K562 (cell line): ENCODE data around the gene DXO. TPM values are rescaled to one million over a fixed set of nuclear protein-coding genes. Genes with fewer than 3 reads are reported as not detected.

Source experiments
- ATAC-seq: fragments of 200-7000 bp; cut with Tn5 transposase; 3 replicates; pipeline ENCODE4 v1.9.1; 2020; ENCODE audit warnings: moderate library complexity
- BruUV-seq: library from RNA; stranded (reverse); fragments of 400-500 nt; replicated peaks from 2 replicates; lab custom pipeline; 2021; lab: Mats Ljungman, UMichigan
- CTCF ChIA-PET: fragments of 300-600 bp; formaldehyde crosslinking; extraction: SDS; loops from one replicate; lab custom pipeline; 2021; ENCODE audit warnings: low intra/inter-chr PET ratio; lab: Yijun Ruan, JAX
- POLR2A ChIA-PET: fragments of 300-600, 350-650 bp; sonication (Branson Sonifier 250); formaldehyde crosslinking; extraction: SDS; loops from one replicate; lab custom pipeline; 2021; ENCODE audit warnings: antibody characterized with exemption, inconsistent platforms; lab: Yijun Ruan, JAX
- DNase-seq, 4 experiments: peaks; one replicate each; pipeline versions ENCODE4 v3.0.0 to v3.0.0-alpha.2; 2011 to 2018; ENCODE audit warnings: low spot score in 3 of 4, mixed read lengths in 3 of 4; ENCODE audit errors: extremely low read depth in 1 of 4
- FAIRE-seq: peaks from 2 replicates; lab custom pipeline; 2011; peaks lifted over from hg19 to GRCh38; lab: Jason Lieb, UNC
- H2AFZ ChIP-seq: 2 replicates; pipeline ENCODE4 v1.6.0; 2011; ENCODE audit warnings: low read depth, low read length, control low read depth, inconsistent platforms
- H3K27ac ChIP-seq: fragments of 200-600 bp; 3 replicates; pipeline ENCODE4 v1.8.0; 2011; ENCODE audit warnings: low read depth, mild to moderate bottlenecking, control low read depth, inconsistent platforms, low read length, moderate library complexity, mixed read lengths; ENCODE audit errors: extremely low read depth
- H3K27me3 ChIP-seq, 2 experiments: fragments of 300-600 bp in 1 of 2; 2 replicates in 1 of 2; 3 replicates in 1 of 2; pipeline versions ENCODE4 v1.6.0 to v1.8.0; 2011; ENCODE audit warnings: inconsistent platforms in 2 of 2, low read length in 2 of 2, mild to moderate bottlenecking in 1 of 2, mixed read lengths in 1 of 2, moderate library complexity in 1 of 2; ENCODE audit not compliant: control insufficient read depth in 2 of 2, insufficient read depth in 2 of 2
- H3K36me3 ChIP-seq: fragments of 300-600 bp; 3 replicates; pipeline ENCODE4 v1.8.0; 2011; ENCODE audit warnings: mild to moderate bottlenecking, low read length, inconsistent platforms; ENCODE audit not compliant: control insufficient read depth, insufficient read depth
- H3K4me1 ChIP-seq, 2 experiments: fragments of 200-600 bp in 1 of 2; replicated peaks in 1 of 2; 2 replicates in 1 of 2; 3 replicates in 1 of 2; pipeline versions ENCODE4 v1.5.1 to v1.8.0; 2011; ENCODE audit warnings: inconsistent platforms in 2 of 2, low read length in 2 of 2, mild to moderate bottlenecking in 1 of 2, mixed read lengths in 1 of 2, moderate library complexity in 1 of 2; ENCODE audit not compliant: control insufficient read depth in 2 of 2, insufficient read depth in 2 of 2
- H3K4me2 ChIP-seq: 2 replicates; pipeline ENCODE4 v1.6.1; 2011; ENCODE audit warnings: low read length, control low read depth, inconsistent platforms, mixed read lengths; ENCODE audit not compliant: insufficient read depth
- H3K4me3 ChIP-seq: fragments of 200-600 bp; sonication (generic), shearing (Covaris generic); 2 replicates; pipeline ENCODE4 v1.5.1; 2016; ENCODE audit warnings: control low read depth, inconsistent platforms
- H3K79me2 ChIP-seq: fragments of 200-600 bp; 3 replicates; pipeline ENCODE4 v1.8.0; 2011; ENCODE audit warnings: low read length, inconsistent platforms; ENCODE audit not compliant: control insufficient read depth, insufficient read depth
- H3K9ac ChIP-seq, 2 experiments: 2 replicates each; pipeline versions ENCODE4 v1.6.0 to v1.6.1; 2011; ENCODE audit warnings: low read depth in 2 of 2, low read length in 2 of 2, control low read depth in 1 of 2, inconsistent platforms in 1 of 2, mild to moderate bottlenecking in 1 of 2, mixed read lengths in 1 of 2; ENCODE audit not compliant: insufficient read depth in 1 of 2
- H3K9me1 ChIP-seq: one replicate; pipeline ENCODE4 v1.6.0; 2011; ENCODE audit warnings: inconsistent platforms, mild to moderate bottlenecking, low read length, moderate library complexity; ENCODE audit not compliant: control insufficient read depth, insufficient read depth
- H3K9me3 ChIP-seq: replicated peaks from 2 replicates; pipeline ENCODE4 v1.5.1; 2011; ENCODE audit warnings: low read depth, low read length, inconsistent platforms; ENCODE audit not compliant: control insufficient read depth, insufficient read depth
- H4K20me1 ChIP-seq: replicated peaks from 2 replicates; pipeline ENCODE4 v1.6.1; 2011; ENCODE audit warnings: low read length, inconsistent platforms, mixed read lengths; ENCODE audit not compliant: control insufficient read depth, insufficient read depth
- GABPB1 ChIP-seq: sonication (generic); formaldehyde crosslinking; IDR thresholded peaks from 2 replicates; pipeline ENCODE4 v1.8.0; 2022; ENCODE audit warnings: mild to moderate bottlenecking, missing genetic modification reagents
- MXI1 ChIP-seq: IDR thresholded peaks from 2 replicates; pipeline ENCODE4 v1.6.1; 2011; ENCODE audit warnings: low read depth, mild to moderate bottlenecking, improper control_type of control experiment, low read length
- NR3C1 ChIP-seq: sonication (generic); formaldehyde crosslinking; IDR thresholded peaks from 2 replicates; pipeline ENCODE4 v1.8.1; 2022; ENCODE audit warnings: missing genetic modification reagents
- OTX1 ChIP-seq: fragments of 450-650 bp; formaldehyde crosslinking; IDR thresholded peaks from 2 replicates; pipeline ENCODE4 v1.4.0; 2022; ENCODE audit warnings: mild to moderate bottlenecking
- PHF8 ChIP-seq: fragments of 200-600 bp; sonication (generic); IDR thresholded peaks from 2 replicates; pipeline ENCODE4 v1.6.1; 2012; ENCODE audit warnings: mixed run types, mild to moderate bottlenecking, inconsistent platforms, low read length, moderate library complexity, borderline replicate concordance
- SMARCC2 ChIP-seq: fragments of 450-650 bp; IDR thresholded peaks from 2 replicates; pipeline ENCODE4 v1.6.1; 2017; ENCODE audit warnings: antibody characterized with exemption, moderate library complexity, mild to moderate bottlenecking, low read depth
- SP1 ChIP-seq: sonication (generic); formaldehyde crosslinking; IDR thresholded peaks from 2 replicates; pipeline ENCODE4 v1.8.1; 2022; ENCODE audit warnings: mild to moderate bottlenecking, missing genetic modification reagents
- TBL1XR1 ChIP-seq, 2 experiments: IDR thresholded peaks; 2 replicates each; pipeline ENCODE4 v1.6.1; 2012; ENCODE audit warnings: improper control_type of control experiment in 2 of 2, low read length in 2 of 2, mild to moderate bottlenecking in 1 of 2
- TRIM24 ChIP-seq, 2 experiments: fragments of 450-650 bp; IDR thresholded peaks; 2 replicates each; pipeline ENCODE4 v1.6.1; 2016
- ZBTB17 ChIP-seq: fragments of 450-650 bp; formaldehyde crosslinking; IDR thresholded peaks from 2 replicates; pipeline ENCODE4 v1.4.0; 2020; ENCODE audit warnings: mild to moderate bottlenecking
- ZC3H8 ChIP-seq: fragments of 450-650 bp; IDR thresholded peaks from 2 replicates; pipeline ENCODE4 v1.6.1; 2017
- ZNF436 ChIP-seq: fragments of 250-450, 450-650 bp; sonication (Bioruptor Pico); formaldehyde crosslinking; IDR thresholded peaks from 2 replicates; pipeline ENCODE4 v1.7.0; 2020; ENCODE audit warnings: mild to moderate bottlenecking
- WGBS: fragments of 100-300 bp; shearing (Covaris generic); methylation state at CpG from one replicate; pipeline ENCODE4 v1.1.6; 2016; ENCODE audit warnings: low coverage, mixed read lengths; ENCODE audit not compliant: insufficient coverage; ENCODE audit errors: missing lambda C conversion rate; 5-methylcytosine and 5-hydroxymethylcytosine counted together
- in situ Hi-C: fragments of 300-500 bp; cut with MboI; formaldehyde crosslinking; loops from 4 replicates; pipeline ENCODE4 v1.15.0; 2018; ENCODE audit warnings: inconsistent platforms, mixed read lengths
- intact Hi-C: fragments of 100-400 bp; cut with micrococcal nuclease; formaldehyde crosslinking; loops from 2 replicates; pipeline ENCODE4 v1.14.2; 2022
- polyA plus RNA-seq, 8 experiments: library from polyadenylated mRNA; depleted of rRNA in 4 of 8; stranded (reverse) in 5 of 8; unstranded in 3 of 8; fragments of >200 nt; fragmentation: Nextera tagmentation in 2 of 8; fragmentation: Illumina TruSeq in 1 of 8; extraction: Ambion mirVana in 2 of 8; extraction: Trizol in 1 of 8; gene quantifications; 2 replicates each; pipeline versions ENCODE4 v1.2.1 to v1.2.3, GENCODE V29; 2011 to 2014; ENCODE audit warnings: inconsistent platforms in 1 of 8, missing spikeins in 1 of 8
- total RNA-seq, 7 experiments: library from RNA; depleted of rRNA in 6 of 7; stranded (reverse); fragments of >200 nt in 6 of 7; fragmentation: Illumina TruSeq in 2 of 7; extraction: Trizol in 2 of 7; gene quantifications; 2 replicates each; pipeline versions ENCODE4 v1.2.1 to v1.2.3, GENCODE V29; 2011 to 2021; ENCODE audit warnings: low replicate concordance in 1 of 7
- TF ChIP-seq, protein P1 (sequence below): sonication (generic); formaldehyde crosslinking; IDR thresholded peaks from 2 replicates; pipeline ENCODE4 v1.5.0; 2020; ENCODE audit warnings: missing genetic modification reagents

Gene DXO
- total and polyA plus RNA-seq, 9 of the 15 experiments (the other 6 are each of a cell fraction or from before 2014, with no cell fraction given) = 6.4 to 35.1 (median 19.4) TPM

DNA sequence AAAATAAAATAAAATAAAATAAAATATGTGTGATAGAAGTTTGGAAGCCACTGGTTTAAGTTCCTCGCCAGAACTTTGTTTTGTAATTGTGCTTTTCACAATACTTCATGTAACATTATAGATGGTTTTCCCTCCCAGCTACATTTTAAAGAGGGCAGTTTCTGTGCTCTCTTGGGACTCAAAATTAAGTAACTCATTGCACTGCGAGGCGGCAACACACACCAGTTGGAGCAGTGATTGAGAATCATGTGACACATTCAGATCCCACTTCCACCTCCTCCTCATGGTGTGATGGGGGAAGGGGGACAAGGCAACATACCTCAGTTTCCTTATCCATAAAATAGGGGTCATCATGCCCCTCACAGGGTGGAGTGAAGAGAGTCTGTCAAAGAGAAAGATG lies 36.9 kb downstream of the DXO start:
- ChIA-PET CTCF (no interaction called here), POLR2A (interaction anchor here (0.5 to 1.5 kb wide), 4 partner anchors 11 to 700 kb away, joined by 3 to 5 read pairs (median 4); partner anchors contain the start of gene CFB)
- Histone ChIP-seq H4K20me1 (no peaks in the 10 kb centered on the region), H3K4me1 (peaks cover 0 to 7% of the 10 kb centered on the region in 2 experiments; a peak in 2 of 5 replicates), H3K27ac (no peak overlapping the region), H3K9me1 (no peaks in the 10 kb centered on the region), H3K36me3 (no peaks in the 10 kb centered on the region), H3K4me2 (no peak overlapping the region), H3K27me3 (peaks cover 8 to 12% of the 10 kb centered on the region in 2 experiments; a peak in 2 of 5 replicates), H3K9ac (no peak overlapping the region), H2AFZ (no peak overlapping the region), H3K4me3 (no peak overlapping the region), H3K9me3 (no peaks in the 10 kb centered on the region), H3K79me2 (no peaks in the 10 kb centered on the region)
- no peak for FAIRE-seq
- TF ChIP-seq, protein P1, sequence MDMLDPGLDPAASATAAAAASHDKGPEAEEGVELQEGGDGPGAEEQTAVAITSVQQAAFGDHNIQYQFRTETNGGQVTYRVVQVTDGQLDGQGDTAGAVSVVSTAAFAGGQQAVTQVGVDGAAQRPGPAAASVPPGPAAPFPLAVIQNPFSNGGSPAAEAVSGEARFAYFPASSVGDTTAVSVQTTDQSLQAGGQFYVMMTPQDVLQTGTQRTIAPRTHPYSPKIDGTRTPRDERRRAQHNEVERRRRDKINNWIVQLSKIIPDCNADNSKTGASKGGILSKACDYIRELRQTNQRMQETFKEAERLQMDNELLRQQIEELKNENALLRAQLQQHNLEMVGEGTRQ = 0 out of 2 replicates have a peak, but pooled peaks have one; percentile 13
- TF ChIP-seq ZNF436 (CRISPR knock-in tag) = no peak
- no peak for ATAC-seq
- intact Hi-C loops (no loop called here), in situ Hi-C loops (no loop called here)
- DNase-seq = no peak
- 18% methylated on average over 3 of the region's 3 CpGs for WGBS
- BruUV-seq = no TSS peak

DNA sequence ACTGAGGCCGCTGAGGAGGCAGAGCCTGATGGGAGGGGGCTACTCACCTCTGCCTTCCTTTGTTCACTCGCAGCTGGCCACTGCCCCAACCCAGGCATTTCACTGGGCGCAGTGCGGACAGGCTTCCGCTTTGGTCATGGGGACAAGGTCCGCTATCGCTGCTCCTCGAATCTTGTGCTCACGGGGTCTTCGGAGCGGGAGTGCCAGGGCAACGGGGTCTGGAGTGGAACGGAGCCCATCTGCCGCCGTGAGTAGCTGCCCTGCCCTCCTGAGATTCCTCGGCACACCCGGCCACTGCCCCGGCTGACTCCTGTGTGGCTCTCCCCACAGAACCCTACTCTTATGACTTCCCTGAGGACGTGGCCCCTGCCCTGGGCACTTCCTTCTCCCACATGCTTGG lies 38.4 kb downstream of the DXO start:
- H3K27me3 ChIP-seq = peaks cover 8 to 12% of the 10 kb centered on the region in 2 experiments; a peak in 2 of 5 replicates
- ChIA-PET POLR2A (interaction anchor here (0.6 to 0.7 kb wide), 2 partner anchors 65 to 255 kb away, joined by 3 to 4 read pairs; no protein-coding TSS in a partner anchor), CTCF (no interaction called here)
- no peak overlapping the region for H3K27ac ChIP-seq
- H3K4me3 ChIP-seq = no peak overlapping the region
- BruUV-seq = no TSS peak
- no peak overlapping the region for H3K4me2 ChIP-seq
- no peaks in the 10 kb centered on the region for H3K79me2 ChIP-seq
- ATAC-seq = peak; percentile 16; the same call in 2 of the 3 replicates
- peak overlapping the region in 1 of 2 experiments; percentile 73; a peak in 2 of 4 replicates for H3K9ac ChIP-seq
- H3K9me3 ChIP-seq = no peaks in the 10 kb centered on the region
- 36% methylated on average over 16 of the region's 19 CpGs for WGBS
- DNase-seq = no peak
- no peak for FAIRE-seq
- in situ Hi-C loops (no loop called here), intact Hi-C loops (no loop called here)
- H2AFZ ChIP-seq = peak overlapping the region; percentile 17; the same call in 1 of the 2 replicates
- H3K9me1 ChIP-seq = no peaks in the 10 kb centered on the region
- no peak for TF ChIP-seq SP1 (CRISPR knock-in tag)
- no peak for TF ChIP-seq OTX1 (CRISPR knock-in tag)
- no peak for TF ChIP-seq PHF8
- no peak for TF ChIP-seq GABPB1 (CRISPR knock-in tag)
- no peak for TF ChIP-seq ZC3H8
- TF ChIP-seq ZBTB17 (CRISPR knock-in tag) = no peak
- no peak for TF ChIP-seq TRIM24 (IDR thresholded peaks at IDR 0.05)
- no peak for TF ChIP-seq NR3C1 (CRISPR knock-in tag)
- no peak for TF ChIP-seq MXI1
- no peak for TF ChIP-seq SMARCC2
- TF ChIP-seq TBL1XR1 (IDR thresholded peaks at IDR 0.05; ENCODE audit: low read length in 2 of 2) = no peak
- H3K36me3 ChIP-seq = no peaks in the 10 kb centered on the region
- no peaks in the 10 kb centered on the region for H4K20me1 ChIP-seq
- peaks cover 0 to 7% of the 10 kb centered on the region in 2 experiments; a peak in 1 of 5 replicates for H3K4me1 ChIP-seq
